Uterus (tissue), 2 donors: Measurements from ENCODE around the gene NEK10.

Experiments
- POLR2A ChIP-seq, 2 donors: fragments of 450-650 bp; IDR thresholded peaks; one replicate each; pipeline ENCODE4 v1.6.1; 2016; ENCODE audit warnings: antibody characterized with exemption in 2 of 2, mild to moderate bottlenecking in 1 of 2, moderate library complexity in 1 of 2
- TF ChIP-seq, protein P1 (sequence below), 4 experiments: fragments of 200-600 bp in 2 of 4; fragments of 450-650 bp in 2 of 4; sonication (generic) in 2 of 4; IDR thresholded peaks; one replicate each; pipeline ENCODE4 v1.5.1; 2016 to 2019; ENCODE audit warnings: antibody characterized with exemption in 4 of 4, mild to moderate bottlenecking in 2 of 4, moderate library complexity in 1 of 4

DNA sequence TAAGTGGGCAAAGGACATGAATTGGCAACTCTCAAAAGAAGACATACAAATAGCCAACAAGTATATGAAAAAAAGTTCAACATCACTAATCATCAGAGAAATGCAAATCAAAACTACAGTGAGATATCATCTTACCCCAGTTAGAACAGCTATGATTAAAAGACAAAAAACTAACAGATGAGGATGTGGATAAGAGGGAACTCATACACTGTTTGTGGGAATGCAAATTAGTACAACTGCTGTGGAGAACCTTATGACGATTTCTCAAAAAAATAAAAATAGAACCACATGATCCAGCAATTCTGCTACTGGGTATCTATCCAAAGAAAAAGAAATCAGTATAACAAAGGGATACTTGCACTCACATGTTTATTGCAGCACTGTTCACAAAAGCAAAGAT is 28.6 kb downstream of the NEK10 start:
- TF ChIP-seq, protein P1, sequence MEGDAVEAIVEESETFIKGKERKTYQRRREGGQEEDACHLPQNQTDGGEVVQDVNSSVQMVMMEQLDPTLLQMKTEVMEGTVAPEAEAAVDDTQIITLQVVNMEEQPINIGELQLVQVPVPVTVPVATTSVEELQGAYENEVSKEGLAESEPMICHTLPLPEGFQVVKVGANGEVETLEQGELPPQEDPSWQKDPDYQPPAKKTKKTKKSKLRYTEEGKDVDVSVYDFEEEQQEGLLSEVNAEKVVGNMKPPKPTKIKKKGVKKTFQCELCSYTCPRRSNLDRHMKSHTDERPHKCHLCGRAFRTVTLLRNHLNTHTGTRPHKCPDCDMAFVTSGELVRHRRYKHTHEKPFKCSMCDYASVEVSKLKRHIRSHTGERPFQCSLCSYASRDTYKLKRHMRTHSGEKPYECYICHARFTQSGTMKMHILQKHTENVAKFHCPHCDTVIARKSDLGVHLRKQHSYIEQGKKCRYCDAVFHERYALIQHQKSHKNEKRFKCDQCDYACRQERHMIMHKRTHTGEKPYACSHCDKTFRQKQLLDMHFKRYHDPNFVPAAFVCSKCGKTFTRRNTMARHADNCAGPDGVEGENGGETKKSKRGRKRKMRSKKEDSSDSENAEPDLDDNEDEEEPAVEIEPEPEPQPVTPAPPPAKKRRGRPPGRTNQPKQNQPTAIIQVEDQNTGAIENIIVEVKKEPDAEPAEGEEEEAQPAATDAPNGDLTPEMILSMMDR (IDR thresholded peaks at IDR 0.05), result no peak
- TF ChIP-seq POLR2A (IDR thresholded peaks at IDR 0.05), result no peak
